Measurements from ENCODE around the gene TEKT4.
"Not testable (repeated sequence)": the region's sequence is repeated elsewhere in the genome, so short reads cannot be mapped to it uniquely, and the experiment has no call there.

TEKT4 gene

GRCh38 chr2:94861308-94862152, 9.7 kb upstream of the TEKT4 start:
- H3K4me2 ChIP-seq (ENCODE audit: low read length): no peak overlapping the region
- H3K27ac ChIP-seq (ENCODE audit: low read depth, low read length, poor library complexity, severe bottlenecking): no peak overlapping the region
- no peaks in the 10 kb centered on the region for H3F3A ChIP-seq (ENCODE audit: insufficient read depth, low read length)
- no peaks in the 10 kb centered on the region for H3K9me2 ChIP-seq (ENCODE audit: low read depth, low read length)
- no peaks in the 10 kb centered on the region for H3K27me3 ChIP-seq (ENCODE audit: insufficient read depth, low read length)
- H3K9me3 ChIP-seq (ENCODE audit: low read length): no peaks in the 10 kb centered on the region
- no peaks in the 10 kb centered on the region for H3K36me3 ChIP-seq (ENCODE audit: insufficient read depth, low read length)
- no peaks in the 10 kb centered on the region for H3K79me2 ChIP-seq (ENCODE audit: insufficient read depth, low read length)
- no peaks in the 10 kb centered on the region for H3K4me1 ChIP-seq (ENCODE audit: insufficient read depth, low read length, severe bottlenecking)
- H4K20me1 ChIP-seq (ENCODE audit: insufficient read depth, low read length): no peaks in the 10 kb centered on the region
- H2AFZ ChIP-seq (ENCODE audit: low read length): no peak overlapping the region
- H3K9ac ChIP-seq (ENCODE audit: low read length): no peak overlapping the region
- no peak overlapping the region for H3K4me3 ChIP-seq (ENCODE audit: low read depth, low read length, poor library complexity, severe bottlenecking)
- TF ChIP-seq CTCF (IDR thresholded peaks at IDR 0.05; ENCODE audit: low read length) (no peak), EZH2 (IDR thresholded peaks at IDR 0.05; ENCODE audit: borderline replicate concordance, low read length) (no peak)

DNA sequence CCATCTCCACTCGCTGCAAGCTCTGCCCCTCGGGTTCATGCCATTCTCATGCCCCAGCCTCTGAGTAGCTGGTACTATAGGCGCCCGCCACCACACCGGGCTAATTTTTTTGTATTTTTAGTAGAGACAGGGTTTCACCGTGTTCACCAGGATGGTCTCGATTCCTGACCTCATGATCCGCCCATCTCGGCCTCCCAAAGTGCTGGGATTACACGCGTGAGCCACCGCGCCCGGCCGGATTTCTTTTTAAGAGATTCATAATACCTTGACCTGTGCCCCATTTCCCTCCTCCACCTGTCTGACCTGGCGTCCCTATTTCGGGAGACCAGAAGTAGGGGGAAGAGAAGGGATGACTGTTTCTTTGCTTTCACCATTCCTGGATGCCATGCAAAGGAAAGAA, 8.3 kb upstream of the TEKT4 start:
- H3F3A ChIP-seq (ENCODE audit: insufficient read depth, low read length); H3K4me3 ChIP-seq (ENCODE audit: low read depth, low read length, poor library complexity, severe bottlenecking); H3K9ac ChIP-seq (ENCODE audit: low read length); H3K27me3 ChIP-seq (ENCODE audit: insufficient read depth, low read length); H3K9me3 ChIP-seq (ENCODE audit: low read length); H3K4me1 ChIP-seq (ENCODE audit: insufficient read depth, low read length, severe bottlenecking); H3K36me3 ChIP-seq (ENCODE audit: insufficient read depth, low read length); H2AFZ ChIP-seq (ENCODE audit: low read length); H3K79me2 ChIP-seq (ENCODE audit: insufficient read depth, low read length); H3K9me2 ChIP-seq (ENCODE audit: low read depth, low read length); H3K4me2 ChIP-seq (ENCODE audit: low read length); H4K20me1 ChIP-seq (ENCODE audit: insufficient read depth, low read length); H3K27ac ChIP-seq (ENCODE audit: low read depth, low read length, poor library complexity, severe bottlenecking): not testable (repeated sequence)

DNA sequence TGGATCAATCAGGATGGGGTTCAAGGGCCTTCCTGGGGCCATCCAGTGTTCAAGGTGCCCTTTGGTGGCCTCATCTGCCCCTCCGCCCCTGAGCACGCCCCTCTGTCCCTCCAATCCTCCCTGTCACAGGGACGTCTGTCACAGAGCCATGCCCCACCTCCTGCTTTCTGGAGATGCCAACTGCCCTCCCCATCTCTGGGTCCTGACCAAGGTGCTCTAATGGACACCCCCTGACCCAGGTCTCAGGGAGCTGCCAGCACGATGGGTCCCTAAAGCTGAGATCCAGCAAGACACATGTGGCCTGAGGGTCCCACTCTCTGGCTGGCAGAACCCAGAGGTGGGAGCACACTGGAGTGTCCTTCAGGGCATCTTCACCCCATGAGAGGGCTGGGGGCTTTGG, 2.1 kb upstream of the TEKT4 start:
- no peaks in the 10 kb centered on the region for H4K20me1 ChIP-seq (ENCODE audit: insufficient read depth, low read length)
- H3K9ac ChIP-seq (ENCODE audit: low read length): no peak overlapping the region
- H3K9me3 ChIP-seq (ENCODE audit: low read length): no peaks in the 10 kb centered on the region
- no peaks in the 10 kb centered on the region for H3K9me2 ChIP-seq (ENCODE audit: low read depth, low read length)
- no peaks in the 10 kb centered on the region for H3K79me2 ChIP-seq (ENCODE audit: insufficient read depth, low read length)
- no peaks in the 10 kb centered on the region for H3F3A ChIP-seq (ENCODE audit: insufficient read depth, low read length)
- H3K36me3 ChIP-seq (ENCODE audit: insufficient read depth, low read length): no peaks in the 10 kb centered on the region
- H3K4me1 ChIP-seq (ENCODE audit: insufficient read depth, low read length, severe bottlenecking): no peaks in the 10 kb centered on the region
- no peak overlapping the region for H3K4me3 ChIP-seq (ENCODE audit: low read depth, low read length, poor library complexity, severe bottlenecking)
- no peak overlapping the region for H2AFZ ChIP-seq (ENCODE audit: low read length)
- no peak for TF ChIP-seq EZH2 (IDR thresholded peaks at IDR 0.05; ENCODE audit: borderline replicate concordance, low read length)
- no peak for TF ChIP-seq CTCF (IDR thresholded peaks at IDR 0.05; ENCODE audit: low read length)
- H3K27ac ChIP-seq (ENCODE audit: low read depth, low read length, poor library complexity, severe bottlenecking): no peak overlapping the region
- H3K27me3 ChIP-seq (ENCODE audit: insufficient read depth, low read length): 0 out of 2 replicates have a peak, but pooled peaks cover 4% of the 10 kb centered on the region
- no peak overlapping the region for H3K4me2 ChIP-seq (ENCODE audit: low read length)
